ENCODE data around the gene SLC44A4. TPM values are rescaled to one million over a fixed set of nuclear protein-coding genes. Genes with fewer than 3 reads are reported as not detected.
A peak's percentile ranks its signal among the peaks of the same experiment; 100 is the strongest.
"Not testable (repeated sequence)": the region's sequence is repeated elsewhere in the genome, so short reads cannot be mapped to it uniquely, and the experiment has no call there.

The SLC44A4 gene
- polyA plus RNA-seq, 3 donors = 40.7 to 82.8 (median 51.9) TPM

DNA sequence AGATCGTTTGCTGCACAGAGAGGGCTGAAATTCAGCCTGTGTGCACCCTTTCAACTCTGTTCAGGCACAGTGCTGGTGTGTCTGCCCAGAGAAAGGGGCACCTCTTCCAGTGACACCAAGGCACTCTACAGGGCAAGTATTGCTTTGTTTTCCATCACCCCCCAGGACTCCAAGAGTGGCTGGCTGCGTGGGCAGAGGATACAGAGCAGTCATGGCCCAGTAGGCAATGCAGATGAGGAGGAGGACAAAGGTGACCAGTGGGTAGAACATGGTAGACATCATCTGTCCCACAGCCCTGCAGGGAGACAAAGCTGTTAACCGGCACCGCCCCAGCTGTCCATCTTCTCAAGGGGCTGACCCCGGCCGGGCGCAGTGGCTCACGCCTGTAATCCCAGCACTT is 9.5 kb downstream of the SLC44A4 start:
- DNase-seq (ENCODE audit: extremely low read depth in 1 of 11, low read depth in 9 of 11, low spot score in 4 of 11) = no peak

DNA sequence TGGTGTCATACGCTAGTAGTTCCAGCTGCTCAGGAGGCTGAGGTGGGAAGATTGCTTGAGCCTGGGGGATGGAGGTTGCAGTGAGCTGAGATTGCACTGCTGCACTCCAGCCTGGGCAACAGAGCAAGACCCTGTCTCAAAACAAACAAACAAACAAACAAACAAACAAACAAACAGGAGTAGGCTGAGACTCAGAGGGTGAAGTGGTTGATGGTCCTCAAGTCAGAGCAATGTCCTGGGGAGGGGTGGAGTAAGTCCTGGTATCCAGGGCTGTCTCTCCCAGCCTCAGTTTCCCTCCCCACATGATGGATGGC is 10.2 kb downstream of the SLC44A4 start:
- not testable (repeated sequence) for DNase-seq (ENCODE audit: extremely low read depth in 1 of 11, low read depth in 9 of 11, low spot score in 4 of 11)

DNA sequence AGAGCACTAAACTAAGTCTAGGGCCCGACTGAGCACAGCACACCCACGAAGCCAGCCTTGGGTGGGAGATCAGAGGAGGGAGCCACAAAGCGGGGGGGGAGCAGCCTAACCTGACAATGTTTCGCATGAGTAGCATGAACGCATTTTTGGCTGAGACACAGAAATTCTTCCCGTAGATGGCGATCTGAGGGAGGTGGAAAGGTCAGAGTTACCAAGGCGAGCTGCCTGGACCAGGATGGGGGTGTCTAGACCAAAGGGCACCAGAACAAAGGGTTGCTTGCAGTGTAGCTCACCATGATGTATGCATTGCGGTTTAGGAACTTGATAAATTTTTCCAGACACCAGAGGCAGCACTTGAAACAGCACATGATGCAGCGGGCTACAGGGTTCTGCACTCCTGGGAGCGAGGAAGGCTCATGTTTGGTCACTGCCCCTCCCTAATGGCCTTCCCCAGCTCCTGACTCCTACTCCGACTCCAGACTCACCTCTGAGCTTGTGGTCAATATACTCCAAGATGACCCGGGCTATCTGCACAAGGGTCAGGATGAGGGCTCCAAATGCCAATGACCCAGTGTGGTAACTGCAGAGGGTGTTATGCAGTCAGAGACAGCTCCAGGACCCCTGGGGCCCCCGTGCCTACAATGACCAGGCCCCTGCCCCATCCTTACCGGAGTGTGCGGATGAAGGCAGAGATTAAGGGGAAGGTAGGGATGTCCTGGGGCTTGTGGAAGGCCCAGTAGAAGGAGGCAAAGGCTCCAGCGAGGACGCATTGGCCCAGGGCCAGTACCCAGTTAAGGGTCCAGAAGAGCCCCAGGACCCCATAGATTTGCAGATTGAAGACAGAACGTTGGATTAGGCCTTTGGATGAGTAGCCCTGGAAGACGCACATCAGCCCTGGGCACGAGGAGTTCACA is 13.3 kb downstream of the SLC44A4 start:
- no peak for DNase-seq (ENCODE audit: extremely low read depth in 1 of 11, low read depth in 9 of 11, low spot score in 4 of 11)

DNA sequence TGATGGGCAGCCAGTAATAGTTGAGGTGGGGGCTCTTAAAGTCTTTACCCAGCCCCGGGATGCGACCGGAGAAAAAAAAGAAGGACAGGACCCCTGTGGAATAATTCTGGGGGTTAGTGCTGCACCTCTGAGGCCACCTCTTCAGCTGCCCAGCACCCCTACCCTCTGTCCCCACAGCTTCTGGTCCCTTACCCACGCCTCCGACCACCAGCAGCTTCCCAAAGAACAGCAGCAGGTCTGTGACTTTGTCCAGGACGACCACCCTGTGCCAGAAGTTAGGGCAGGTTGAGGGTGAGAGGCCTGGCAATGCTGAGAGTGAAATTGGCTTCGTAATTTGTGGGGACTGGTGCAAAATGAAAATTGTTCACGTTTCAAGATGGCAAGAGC is 14.0 kb downstream of the SLC44A4 start:
- no peak for DNase-seq (ENCODE audit: extremely low read depth in 1 of 11, low read depth in 9 of 11, low spot score in 4 of 11)

DNA sequence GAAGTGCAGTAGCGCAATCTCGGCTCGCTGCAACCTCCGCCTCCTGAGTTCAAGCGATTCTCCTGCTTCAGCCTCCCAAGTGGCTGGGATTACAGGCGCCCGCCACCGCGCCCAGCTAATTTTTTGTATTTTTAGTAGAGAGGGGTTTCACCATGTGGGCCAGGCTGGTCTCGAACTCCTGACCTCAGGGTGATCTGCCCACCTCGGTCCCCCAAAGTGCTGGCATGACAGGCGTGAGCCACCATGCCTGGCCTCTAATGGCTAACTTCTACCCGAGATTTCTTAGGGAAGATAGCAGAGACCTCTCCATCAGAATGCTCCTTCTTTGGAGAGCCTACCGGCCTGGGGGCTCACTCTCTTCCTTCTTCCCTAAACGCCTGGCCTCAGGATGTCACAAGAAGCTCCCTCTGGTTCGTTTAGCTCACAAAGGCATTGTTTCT is 14.7 kb downstream of the SLC44A4 start:
- not testable (repeated sequence) for DNase-seq (ENCODE audit: extremely low read depth in 1 of 11, low read depth in 9 of 11, low spot score in 4 of 11)

DNA sequence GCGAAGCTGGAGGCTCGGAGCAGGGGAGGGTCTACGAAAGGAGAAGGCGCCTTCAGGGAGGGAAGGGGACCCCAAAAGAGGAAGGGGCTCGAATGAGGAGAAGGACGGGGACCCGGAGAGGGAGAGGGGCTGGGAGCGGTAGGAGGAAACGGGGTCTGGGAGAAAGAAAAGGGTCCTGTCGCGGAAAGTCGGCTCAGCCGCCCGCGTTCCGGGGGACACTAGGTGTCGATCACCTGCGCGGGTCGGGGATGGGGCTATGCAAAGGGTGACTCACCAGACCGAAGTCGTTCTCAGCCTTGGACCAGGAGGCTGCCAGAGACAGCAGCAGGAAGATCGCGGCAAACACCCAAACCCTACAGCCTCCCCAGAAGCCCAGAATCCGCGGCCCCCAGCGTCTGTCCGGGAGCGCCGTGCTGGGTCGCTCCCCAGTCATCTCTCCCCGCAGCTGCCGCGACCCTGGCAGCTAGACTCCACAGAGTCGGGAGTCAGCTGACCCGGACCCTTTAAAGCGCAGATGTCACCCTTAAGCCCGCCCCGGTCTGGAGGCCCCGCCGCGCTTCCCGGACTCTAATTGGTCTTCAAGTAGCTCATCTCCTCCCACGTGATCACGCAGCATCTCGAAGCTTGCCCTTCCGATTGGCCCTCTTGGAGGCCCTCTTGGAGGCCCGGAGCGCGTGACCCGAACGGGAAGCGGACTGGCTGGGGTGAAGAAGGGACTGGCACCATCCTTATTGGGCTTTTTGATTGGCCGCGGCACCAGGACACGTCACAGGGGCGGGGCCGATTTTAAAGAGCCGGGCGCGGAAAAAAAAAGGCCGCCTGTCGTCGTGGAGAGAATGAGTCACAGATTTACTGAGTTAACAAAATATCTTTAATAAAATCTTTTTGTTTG is 16.2 kb downstream of the SLC44A4 start, which contains the start of gene NEU1:
Gene NEU1, minus strand, starts transcription at position 478 of the 892 bp plus-strand sequence. Its CDS starts 45 bp downstream, at position 433.
- peak; percentile 96 to 100 (median 99) for DNase-seq (ENCODE audit: extremely low read depth in 1 of 11, low read depth in 9 of 11, low spot score in 4 of 11)

DNA sequence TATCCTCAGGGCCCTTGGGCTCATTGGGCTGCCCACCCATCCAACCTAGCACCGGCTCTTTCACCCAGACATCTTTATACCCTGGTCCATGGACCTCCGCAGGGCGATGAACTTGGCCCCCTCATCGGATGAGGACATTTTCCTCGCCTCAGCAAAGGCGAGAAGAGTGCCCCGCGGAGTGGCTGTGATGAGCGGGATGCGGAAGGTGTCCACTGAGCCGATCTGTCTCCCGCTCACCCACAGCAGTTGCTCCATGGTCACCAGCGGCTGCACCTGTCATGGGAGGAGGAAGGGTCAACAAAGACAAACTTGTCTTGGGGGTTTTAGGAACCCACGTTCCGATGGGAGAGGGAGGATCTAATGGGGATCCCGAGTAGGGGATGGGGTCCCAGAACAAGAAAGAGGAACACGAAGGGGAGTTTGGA is 16.9 kb downstream of the SLC44A4 start:
- no peak for DNase-seq (ENCODE audit: extremely low read depth in 1 of 11, low read depth in 9 of 11, low spot score in 4 of 11)

DNA sequence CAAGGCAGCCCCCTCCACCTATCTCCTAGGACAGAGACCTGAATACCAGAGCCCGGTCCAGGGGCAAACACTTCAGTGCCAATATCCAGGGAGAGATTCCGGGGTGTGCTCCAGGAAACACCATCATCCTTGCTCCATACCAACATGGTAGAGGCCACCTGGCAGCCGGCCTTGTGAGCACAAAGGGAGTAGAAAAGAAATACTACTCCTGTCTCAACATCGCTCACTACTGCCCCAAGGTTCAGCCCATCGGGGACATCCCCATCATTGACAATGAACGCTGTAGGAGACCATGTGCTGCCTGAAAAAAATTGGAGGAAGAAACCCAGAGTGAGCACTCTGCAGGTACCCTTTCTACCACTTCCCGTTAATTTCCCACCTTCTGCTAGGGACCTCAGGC is 17.6 kb downstream of the SLC44A4 start:
- DNase-seq (ENCODE audit: extremely low read depth in 1 of 11, low read depth in 9 of 11, low spot score in 4 of 11) = no peak

DNA sequence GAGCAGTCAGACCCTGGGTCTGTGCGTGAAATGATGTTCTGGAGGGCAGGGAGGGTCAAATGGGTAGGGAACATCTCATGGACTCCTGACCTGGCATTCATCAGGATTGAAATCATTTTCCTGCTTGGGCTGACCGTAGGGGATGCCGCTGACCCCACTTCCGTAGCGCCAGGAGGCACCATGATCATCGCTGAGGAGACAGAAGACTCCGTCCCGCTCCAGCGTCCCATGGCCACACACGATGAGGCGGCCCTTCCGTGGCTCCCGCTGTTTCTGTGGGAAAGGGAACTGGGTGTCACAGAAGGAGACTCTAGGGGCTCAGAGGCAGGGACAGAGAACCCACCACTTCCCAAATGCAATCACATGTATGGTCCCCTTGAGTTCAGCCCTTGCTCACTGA is 18.4 kb downstream of the SLC44A4 start:
- no peak for DNase-seq (ENCODE audit: extremely low read depth in 1 of 11, low read depth in 9 of 11, low spot score in 4 of 11)

DNA sequence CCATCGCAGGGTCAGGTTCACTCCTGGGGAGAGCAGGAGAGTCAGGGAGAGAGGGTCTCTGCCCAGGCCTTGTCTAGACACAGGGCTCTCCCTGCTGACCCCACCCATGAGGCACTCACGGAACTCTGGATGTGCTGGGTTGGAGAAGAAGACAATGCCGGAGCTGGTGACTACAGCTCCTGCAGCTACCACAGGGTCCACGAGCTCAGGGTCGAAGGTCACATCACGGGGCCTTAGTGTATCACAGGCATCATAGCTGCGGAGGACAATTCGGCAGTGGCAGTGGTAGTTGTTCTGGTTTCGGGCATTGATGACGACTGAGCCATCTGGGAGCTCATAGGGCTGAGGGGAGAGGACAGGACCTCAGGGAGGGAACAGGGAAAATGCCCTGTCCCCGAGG is 18.9 kb downstream of the SLC44A4 start:
- no peak for DNase-seq (ENCODE audit: extremely low read depth in 1 of 11, low read depth in 9 of 11, low spot score in 4 of 11)

DNA sequence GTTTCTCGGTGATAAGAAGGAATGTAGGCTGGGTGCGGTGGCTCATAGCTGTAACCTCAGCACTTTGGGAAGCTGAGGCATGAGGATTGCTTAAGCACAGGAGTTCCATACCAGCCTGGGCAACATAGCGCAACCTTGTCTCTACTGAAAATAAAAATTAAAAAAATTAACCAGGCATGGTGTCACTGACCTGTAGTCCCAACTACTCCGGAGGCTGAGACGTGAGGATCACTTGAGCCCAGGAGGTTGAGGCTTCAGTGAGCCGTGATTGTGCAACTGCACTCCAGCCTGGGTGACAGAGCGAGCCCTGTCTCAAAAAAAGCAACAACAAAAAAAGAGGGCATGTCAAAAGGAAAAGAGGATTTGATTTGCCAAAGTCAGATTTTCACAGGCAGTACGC is 20.1 kb downstream of the SLC44A4 start:
- no peak for DNase-seq (ENCODE audit: extremely low read depth in 1 of 11, low read depth in 9 of 11, low spot score in 4 of 11)

DNA sequence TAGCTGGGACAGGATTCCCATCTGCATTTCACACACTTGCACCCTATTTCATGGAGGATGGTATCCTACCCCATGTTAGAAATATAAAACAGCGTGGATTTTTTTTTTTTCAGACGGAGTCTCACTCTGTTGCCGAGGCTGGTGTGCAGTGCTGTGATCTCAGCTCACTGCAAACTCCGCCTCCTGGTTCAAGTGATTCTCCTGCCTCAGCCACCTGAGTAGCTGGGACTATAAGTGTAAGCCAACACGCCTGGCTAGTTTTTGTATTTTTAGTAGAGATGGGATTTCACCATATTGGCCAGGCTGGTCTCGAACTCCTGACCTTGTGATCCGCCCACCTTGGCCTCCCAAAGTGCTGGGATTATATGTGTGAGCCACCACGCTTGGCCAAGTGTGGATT is 21.0 kb downstream of the SLC44A4 start:
- not testable (repeated sequence) for DNase-seq (ENCODE audit: extremely low read depth in 1 of 11, low read depth in 9 of 11, low spot score in 4 of 11)

DNA sequence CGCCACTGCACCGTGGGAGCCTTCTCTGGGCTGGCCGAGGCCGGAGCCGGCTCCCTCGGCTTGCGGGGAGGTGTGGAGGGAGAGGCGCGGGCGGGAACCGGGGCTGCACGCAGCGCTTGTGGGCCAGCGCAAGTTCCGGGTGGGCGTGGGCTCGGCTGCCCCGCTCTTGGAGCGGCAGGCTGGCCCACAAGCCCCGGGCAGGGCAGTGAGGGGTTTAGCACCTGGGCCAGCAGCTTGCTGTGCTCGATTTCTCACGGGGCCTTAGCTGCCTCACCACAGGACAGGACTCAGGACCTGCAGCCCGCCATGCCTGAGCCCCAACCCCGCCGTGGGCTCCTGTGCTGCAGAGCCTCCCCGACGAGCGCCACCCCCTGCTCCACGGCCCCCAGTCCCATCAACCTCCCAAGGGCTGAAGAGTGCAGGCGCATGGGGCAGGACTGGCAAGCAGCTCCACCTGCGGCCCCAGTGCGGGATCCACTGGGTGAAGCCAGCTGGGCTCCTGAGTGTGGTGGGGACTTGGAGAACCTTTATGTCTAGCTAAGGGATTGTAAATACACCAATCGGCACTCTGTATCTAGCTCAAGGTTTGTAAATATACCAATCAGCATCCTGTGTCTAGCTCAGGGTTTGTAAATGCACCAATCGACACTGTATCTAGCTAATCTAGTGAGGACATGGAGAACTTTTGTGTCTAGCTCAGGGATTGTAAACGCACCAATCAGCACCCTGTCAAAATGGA is 26.6 kb downstream of the SLC44A4 start:
- not testable (repeated sequence) for DNase-seq (ENCODE audit: extremely low read depth in 1 of 11, low read depth in 9 of 11, low spot score in 4 of 11)

DNA sequence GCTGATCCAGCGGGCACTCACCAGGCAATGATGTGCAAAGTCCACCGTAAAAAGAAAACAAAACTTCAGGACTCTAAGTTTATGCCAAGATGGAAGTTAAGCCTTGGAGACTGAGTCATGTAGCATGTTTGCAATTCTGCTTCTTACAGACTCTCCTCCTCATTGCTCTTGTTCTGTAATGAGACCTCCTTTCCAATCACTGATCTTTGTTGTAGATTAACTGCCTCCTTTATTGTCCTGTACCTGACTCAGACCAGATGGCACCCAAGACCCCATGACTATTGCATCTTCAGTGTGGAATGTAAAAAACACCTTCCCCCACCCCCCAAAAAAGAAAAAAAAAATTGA is 27.3 kb downstream of the SLC44A4 start:
- no peak for DNase-seq (ENCODE audit: extremely low read depth in 1 of 11, low read depth in 9 of 11, low spot score in 4 of 11)

DNA sequence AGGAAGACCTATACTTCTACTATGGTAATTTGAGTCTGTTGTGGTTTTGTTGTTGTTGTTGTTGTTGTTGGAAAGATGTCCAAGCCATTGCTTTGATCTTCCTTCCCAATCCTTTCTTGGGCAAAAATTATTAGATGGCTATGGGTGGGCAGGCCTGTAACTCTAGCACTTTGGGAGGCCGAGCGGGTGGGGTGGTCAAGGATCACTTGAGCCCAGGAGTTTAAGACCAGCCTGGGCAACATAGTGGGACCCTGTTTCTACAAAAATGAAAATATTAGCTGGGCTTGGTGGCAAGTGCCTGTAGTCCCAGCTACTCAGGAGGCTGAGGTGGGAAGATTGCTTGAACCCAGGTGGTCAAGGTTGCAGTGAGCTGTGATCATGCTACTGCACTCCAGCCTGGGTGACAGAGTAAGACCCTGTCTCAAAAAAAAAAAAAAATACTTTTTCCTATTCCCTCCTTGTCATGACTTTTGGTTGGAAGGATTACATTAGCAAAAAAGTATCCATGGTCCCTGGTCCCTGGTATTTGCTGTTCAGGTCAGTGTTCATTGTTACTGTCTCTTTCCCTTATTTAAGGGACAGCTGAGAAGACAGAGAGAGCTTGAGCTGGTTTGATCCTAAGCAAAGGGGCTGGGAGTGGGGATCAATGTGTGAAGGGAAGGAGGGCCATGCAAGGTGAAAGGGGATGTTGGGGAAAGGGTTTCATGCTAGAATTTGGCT is 27.9 kb downstream of the SLC44A4 start:
- no peak for DNase-seq (ENCODE audit: extremely low read depth in 1 of 11, low read depth in 9 of 11, low spot score in 4 of 11)

DNA sequence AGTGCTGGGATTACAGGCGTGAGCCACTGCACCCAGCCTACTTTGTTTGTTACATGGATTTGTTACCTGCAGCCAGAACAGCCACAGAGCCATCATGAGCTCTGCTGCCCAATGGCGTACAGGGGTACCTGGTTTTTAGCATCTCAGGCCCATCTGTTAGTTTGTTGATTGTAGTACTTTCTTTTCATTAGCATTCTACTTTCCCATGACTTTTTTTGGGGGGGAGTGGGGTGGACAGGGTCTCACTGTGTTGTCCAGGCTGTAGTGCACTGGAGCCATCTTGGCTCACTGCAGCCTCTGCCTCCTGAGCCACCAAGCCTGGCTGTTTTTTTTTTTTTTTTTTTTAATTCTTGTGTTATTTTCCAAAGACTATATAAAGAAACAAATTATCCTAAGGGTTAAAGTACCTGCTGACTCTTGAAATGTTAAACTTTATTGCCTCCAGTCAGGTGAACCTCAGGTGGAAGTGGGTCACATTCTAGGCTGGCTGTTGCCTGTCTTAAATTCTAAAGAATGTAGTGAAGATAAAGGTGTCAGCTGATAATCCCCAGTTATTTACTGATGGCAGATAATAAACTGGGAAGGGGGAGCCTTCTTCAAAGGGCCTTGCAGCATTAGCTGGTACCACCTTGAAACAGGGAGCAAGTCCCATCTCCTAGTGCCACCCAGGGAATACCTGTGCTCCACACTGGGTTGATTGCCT is 31.4 kb downstream of the SLC44A4 start:
- no peak for DNase-seq (ENCODE audit: extremely low read depth in 1 of 11, low read depth in 9 of 11, low spot score in 4 of 11)

DNA sequence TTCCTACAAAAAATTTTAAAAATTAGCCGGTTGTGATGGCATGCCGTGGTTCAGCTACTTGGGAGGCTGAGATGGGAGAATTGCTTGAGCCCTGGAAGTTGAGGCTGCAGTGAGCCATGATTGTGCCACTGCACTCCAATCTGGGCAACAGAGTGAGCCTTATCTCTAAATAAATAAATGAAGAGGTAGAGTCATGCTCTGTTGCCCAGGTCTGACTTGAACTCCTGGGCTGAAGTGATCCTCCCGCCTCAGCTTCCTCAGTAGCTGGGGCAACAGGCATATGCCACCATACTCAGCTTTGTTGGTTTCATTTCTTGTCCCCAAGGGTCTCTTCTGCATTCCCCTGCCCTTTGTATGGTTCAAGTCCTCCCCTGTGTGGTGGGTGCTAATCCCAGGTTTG is 34.3 kb downstream of the SLC44A4 start:
- no peak for DNase-seq (ENCODE audit: extremely low read depth in 1 of 11, low read depth in 9 of 11, low spot score in 4 of 11)

DNA sequence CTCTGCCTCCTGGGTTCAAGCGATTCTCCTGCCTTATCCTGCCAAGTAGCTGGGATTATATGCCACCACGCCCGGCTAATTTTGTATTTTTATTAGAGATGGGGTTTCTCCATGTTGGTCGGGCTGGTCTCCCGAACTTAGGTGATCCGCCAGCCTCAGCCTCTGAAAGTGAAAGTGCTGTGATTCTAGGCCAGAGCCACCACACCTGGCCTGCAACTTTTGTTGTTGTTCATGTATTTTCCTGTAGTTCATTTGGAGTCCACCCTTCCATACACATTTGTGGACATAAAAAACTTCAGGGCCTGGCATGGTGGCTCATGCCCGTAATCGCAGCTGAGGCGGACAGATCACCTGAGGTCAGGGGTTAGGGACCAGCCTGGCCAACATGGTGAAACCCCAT is 36.7 kb downstream of the SLC44A4 start:
- DNase-seq (ENCODE audit: extremely low read depth in 1 of 11, low read depth in 9 of 11, low spot score in 4 of 11) = no peak

Data from renal cortex interstitium (tissue), 11 donors.